Keratinocyte (primary cell): ENCODE measurements around the gene MS4A14. TPM values are rescaled to one million over a fixed set of nuclear protein-coding genes. Genes with fewer than 3 reads are reported as not detected.

ENCODE experiments used
- DNase-seq: peaks from one replicate; pipeline ENCODE4 v3.0.0-alpha.2; 2011; ENCODE audit warnings: low read depth, missing footprints, low spot score
- FAIRE-seq: peaks from 2 replicates; lab custom pipeline; 2011; peaks lifted over from hg19 to GRCh38; lab: Jason Lieb, UNC
- H2AFZ ChIP-seq: 2 replicates; pipeline ENCODE4 v1.6.0; 2012; ENCODE audit warnings: low read length, control low read depth, inconsistent platforms; ENCODE audit not compliant: control insufficient read depth
- H3K27ac ChIP-seq: 2 replicates; pipeline ENCODE4 v1.5.1; 2011; ENCODE audit warnings: low read length; ENCODE audit not compliant: control insufficient read depth, insufficient read depth
- H3K27me3 ChIP-seq: 3 replicates; pipeline ENCODE4 v1.6.0; 2011; ENCODE audit warnings: low read length; ENCODE audit not compliant: control insufficient read depth, insufficient read depth; ENCODE audit errors: extremely low read depth
- H3K36me3 ChIP-seq, 2 experiments: 2 replicates in 1 of 2; 3 replicates in 1 of 2; pipeline ENCODE4 v1.5.1; 2011; ENCODE audit warnings: low read length in 2 of 2, mild to moderate bottlenecking in 1 of 2; ENCODE audit not compliant: control insufficient read depth in 2 of 2, insufficient read depth in 2 of 2; ENCODE audit errors: extremely low read depth in 1 of 2
- H3K4me1 ChIP-seq: 3 replicates; pipeline ENCODE4 v1.5.1; 2011; ENCODE audit warnings: low read length; ENCODE audit not compliant: control insufficient read depth, insufficient read depth; ENCODE audit errors: extremely low read depth
- H3K4me2 ChIP-seq: 3 replicates; pipeline ENCODE4 v1.6.0; 2011; ENCODE audit warnings: low read depth, low read length; ENCODE audit not compliant: control insufficient read depth, insufficient read depth; ENCODE audit errors: extremely low read depth
- H3K4me3 ChIP-seq, 3 experiments: fragments of 200-600 bp in 1 of 3; sonication (generic) in 1 of 3; 2 replicates in 2 of 3; 3 replicates in 1 of 3; pipeline ENCODE4 v1.5.1; 2011 to 2016; ENCODE audit warnings: low read length in 3 of 3, mild to moderate bottlenecking in 3 of 3, control low read depth in 2 of 3, inconsistent platforms in 1 of 3, low read depth in 1 of 3, mixed read lengths in 1 of 3, mixed run types in 1 of 3, moderate library complexity in 1 of 3; ENCODE audit not compliant: control insufficient read depth in 2 of 3, insufficient read depth in 2 of 3; ENCODE audit errors: extremely low read depth in 1 of 3
- H3K79me2 ChIP-seq: 2 replicates; pipeline ENCODE4 v1.6.0; 2012; ENCODE audit warnings: low read length; ENCODE audit not compliant: control insufficient read depth, insufficient read depth
- H3K9ac ChIP-seq: 3 replicates; pipeline ENCODE4 v1.6.0; 2011; ENCODE audit warnings: low read length; ENCODE audit not compliant: control insufficient read depth, insufficient read depth; ENCODE audit errors: extremely low read depth
- H3K9me1 ChIP-seq: 3 replicates; pipeline ENCODE4 v1.6.0; 2011; ENCODE audit warnings: low read length; ENCODE audit not compliant: control insufficient read depth, insufficient read depth; ENCODE audit errors: extremely low read depth
- H3K9me3 ChIP-seq: 2 replicates; pipeline ENCODE4 v1.5.1; 2012; ENCODE audit warnings: low read depth, low read length; ENCODE audit not compliant: control insufficient read depth
- H4K20me1 ChIP-seq: 3 replicates; pipeline ENCODE4 v1.6.0; 2011; ENCODE audit warnings: low read length; ENCODE audit not compliant: control insufficient read depth, insufficient read depth; ENCODE audit errors: extremely low read depth
- CTCF ChIP-seq, 3 experiments: IDR thresholded peaks in 1 of 3; conservative IDR thresholded peaks in 1 of 3; optimal IDR thresholded peaks in 1 of 3; 2 replicates in 2 of 3; 3 replicates in 1 of 3; pipeline versions ENCODE3 to v1.5.1; 2011; ENCODE audit warnings: low read length in 3 of 3, mild to moderate bottlenecking in 3 of 3, moderate library complexity in 2 of 3, control low read depth in 1 of 3, inconsistent platforms in 1 of 3; ENCODE audit not compliant: insufficient read depth in 2 of 3; ENCODE audit errors: extremely low read depth in 1 of 3
- EZH2 ChIP-seq: IDR thresholded peaks from one replicate; pipeline ENCODE4 v1.6.1; 2012; ENCODE audit warnings: inconsistent platforms, mild to moderate bottlenecking, low read length, moderate library complexity
- dilution Hi-C: fragments of 300-500 bp; cut with MboI; formaldehyde crosslinking; loops from one replicate; pipeline ENCODE4 v1.7.0; 2020; ENCODE audit warnings: low sequenced_read_pairs; ENCODE audit not compliant: extremely low pct_ligation_motif_present
- polyA plus RNA-seq, 5 experiments: library from polyadenylated mRNA; depleted of rRNA in 3 of 5; stranded (reverse) in 3 of 5; stranded (forward) in 1 of 5; unstranded in 1 of 5; fragments of >200 nt; gene quantifications; 1 replicate in 1 of 5; 2 replicates in 3 of 5; 3 replicates in 1 of 5; pipeline versions ENCODE4 v1.2.1 to v1.2.3, GENCODE V29; 2011 to 2012; ENCODE audit warnings: missing spikeins in 2 of 5, low read depth in 1 of 5, low replicate concordance in 1 of 5

The MS4A14 gene
- polyA plus RNA-seq, 1 donor (not counting 4 experiments of a cell fraction or from before 2014, with no cell fraction given) = not detected

GRCh38 chr11:60455531-60456042, 59.3 kb downstream of the MS4A14 start, which contains the start of gene MS4A1:
TSS of gene MS4A1 (plus strand) at chr11:60455847. CDS start at chr11:60462375, 6,528 bp downstream.
- Histone ChIP-seq H3K9me1 (no peaks in the 10 kb centered on the region), H3K79me2 (no peaks in the 10 kb centered on the region), H3K9me3 (no peaks in the 10 kb centered on the region), H3K36me3 (no peaks in the 10 kb centered on the region), H3K9ac (no peak within 1 kb of the TSS), H3K4me3 (no peak within 1 kb of the TSS), H3K4me2 (no peak within 1 kb of the TSS), H3K27me3 (no peaks in the 10 kb centered on the region), H3K4me1 (no peaks in the 10 kb centered on the region), H2AFZ (no peak within 1 kb of the TSS), H4K20me1 (no peaks in the 10 kb centered on the region), H3K27ac (no peak within 1 kb of the TSS)
- no peak for DNase-seq
- no peak for FAIRE-seq
- no peak for TF ChIP-seq CTCF (optimal IDR thresholded peaks at IDR 0.05 in 1 of 3, IDR thresholded peaks at IDR 0.05 in 1 of 3, conservative IDR thresholded peaks at IDR 0.05 in 1 of 3; ENCODE audit: extremely low read depth in 1 of 3, insufficient read depth in 2 of 3, low read length in 3 of 3)
- TF ChIP-seq EZH2 = no peak
- dilution Hi-C loops = no loop called here

- Histone ChIP-seq H3K27ac (no peak overlapping the region), H3K4me1 (no peaks in the 10 kb centered on the region), H3K79me2 (no peaks in the 10 kb centered on the region), H3K9ac (no peak overlapping the region), H3K4me3 (no peak overlapping the region), H3K9me3 (no peaks in the 10 kb centered on the region), H3K36me3 (no peaks in the 10 kb centered on the region), H3K9me1 (no peaks in the 10 kb centered on the region), H3K4me2 (no peak overlapping the region), H4K20me1 (no peaks in the 10 kb centered on the region), H3K27me3 (no peaks in the 10 kb centered on the region), H2AFZ (no peak overlapping the region)
- no peak for DNase-seq
- TF ChIP-seq CTCF (optimal IDR thresholded peaks at IDR 0.05 in 1 of 3, IDR thresholded peaks at IDR 0.05 in 1 of 3, conservative IDR thresholded peaks at IDR 0.05 in 1 of 3; ENCODE audit: extremely low read depth in 1 of 3, insufficient read depth in 2 of 3, low read length in 3 of 3) (no peak), EZH2 (no peak)
- no peak for FAIRE-seq
- dilution Hi-C loops = no loop called here
These were observed 61.3 kb downstream of the MS4A14 start for GRCh38 chr11:60457576-60457975.
